GM15510 (cell line): Measurements from ENCODE around the gene PTK7.
A peak's percentile ranks its signal among the peaks of the same experiment; 100 is the strongest.

Experiments used
- POLR2A ChIP-seq: IDR thresholded peaks from 3 replicates; pipeline ENCODE4 v1.6.1; 2011; ENCODE audit warnings: borderline replicate concordance; ENCODE audit not compliant: insufficient read length; ENCODE audit errors: extremely low read depth

PTK7 gene

DNA sequence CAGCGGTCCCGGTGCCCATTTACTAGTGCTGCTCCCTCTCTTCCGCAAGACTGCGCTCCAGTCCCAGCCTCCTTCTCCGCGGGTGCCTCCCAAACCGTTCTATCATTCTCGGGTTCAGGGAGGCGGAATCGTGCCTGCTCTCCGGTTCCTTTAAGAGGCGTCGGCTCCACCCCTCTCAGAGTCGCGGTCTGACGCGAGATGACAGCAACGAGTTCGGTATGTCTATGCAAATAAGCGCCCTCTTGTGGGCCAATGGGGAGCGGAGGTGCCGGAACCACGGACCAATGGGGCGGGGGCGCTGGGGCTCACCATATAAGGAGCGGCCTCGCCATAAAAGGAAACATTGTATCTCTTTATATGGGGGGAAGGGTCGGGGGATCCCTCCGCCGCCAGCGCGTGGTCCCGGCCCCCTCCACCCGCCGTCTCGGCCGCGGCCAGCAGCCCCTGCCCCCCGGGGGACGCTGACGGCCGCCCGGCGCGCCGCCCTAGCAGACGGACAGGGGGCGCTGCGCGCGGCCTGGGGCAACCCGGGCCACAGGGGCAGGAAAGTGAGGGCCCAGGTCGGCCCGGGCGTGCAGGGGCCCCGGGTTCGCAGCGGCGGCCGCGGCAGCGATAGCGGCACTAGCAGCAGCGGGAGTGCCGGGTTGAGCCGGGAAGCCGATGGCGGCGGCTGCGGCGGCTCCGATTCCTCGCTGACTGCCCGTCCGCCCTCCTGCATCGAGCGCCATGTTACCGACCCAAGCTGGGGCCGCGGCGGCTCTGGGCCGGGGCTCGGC lies 95.0 kb downstream of the PTK7 start, which contains the start of gene SRF:
Gene SRF, plus strand, starts transcription at position 339 of the 776 bp plus-strand sequence. Its CDS starts 388 bp downstream, at position 727.
- TF ChIP-seq POLR2A: peak; percentile 69

DNA sequence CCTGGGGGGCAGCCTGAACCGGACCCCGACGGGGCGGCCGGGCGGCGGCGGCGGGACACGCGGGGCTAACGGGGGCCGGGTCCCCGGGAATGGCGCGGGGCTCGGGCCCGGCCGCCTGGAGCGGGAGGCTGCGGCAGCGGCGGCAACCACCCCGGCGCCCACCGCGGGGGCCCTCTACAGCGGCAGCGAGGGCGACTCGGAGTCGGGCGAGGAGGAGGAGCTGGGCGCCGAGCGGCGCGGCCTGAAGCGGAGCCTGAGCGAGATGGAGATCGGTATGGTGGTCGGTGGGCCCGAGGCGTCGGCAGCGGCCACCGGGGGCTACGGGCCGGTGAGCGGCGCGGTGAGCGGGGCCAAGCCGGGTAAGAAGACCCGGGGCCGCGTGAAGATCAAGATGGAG lies 95.6 kb downstream of the PTK7 start:
- no peak for TF ChIP-seq POLR2A

DNA sequence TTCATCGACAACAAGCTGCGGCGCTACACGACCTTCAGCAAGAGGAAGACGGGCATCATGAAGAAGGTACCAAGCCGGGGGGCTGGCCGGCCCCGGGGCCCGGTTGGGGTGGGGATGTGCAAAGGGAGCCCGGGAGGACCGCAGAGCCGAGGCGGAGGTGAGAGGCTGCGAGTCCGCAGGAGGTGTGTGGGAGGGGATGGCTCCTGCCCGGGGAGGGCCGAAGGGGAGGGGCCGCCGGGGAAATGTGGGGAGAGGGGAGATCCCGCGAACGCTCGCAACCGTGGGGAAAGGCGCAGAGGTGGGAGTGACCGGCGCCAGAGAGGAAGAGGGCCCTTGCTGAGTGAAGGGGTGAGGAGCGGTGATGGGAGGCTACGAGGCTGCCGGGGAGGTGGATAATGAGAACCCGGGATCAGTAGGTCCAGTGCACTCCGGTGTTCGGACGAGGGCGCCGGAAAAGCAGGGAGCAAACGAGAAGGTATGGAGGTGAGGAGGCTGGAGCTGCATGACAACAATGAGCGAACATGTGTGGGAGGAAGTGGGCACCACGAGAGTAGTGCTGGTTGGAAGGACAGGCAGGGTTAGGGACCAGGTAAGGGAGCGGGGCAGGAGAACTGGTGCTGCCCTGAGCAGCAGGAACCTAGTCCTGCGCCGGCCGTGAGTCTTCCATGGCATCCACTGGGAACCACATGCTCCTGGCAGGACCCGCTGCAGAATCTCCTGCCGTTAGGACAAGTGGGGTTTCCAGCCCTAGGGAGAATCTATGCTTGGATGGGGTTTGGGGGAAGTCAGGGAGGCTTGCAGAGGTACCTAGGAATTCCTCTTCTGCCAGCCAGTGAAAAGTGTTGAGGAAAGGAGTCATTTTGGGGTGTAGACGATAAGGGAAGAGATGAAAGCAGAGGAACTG lies 96.2 kb downstream of the PTK7 start:
- TF ChIP-seq POLR2A: no peak

DNA sequence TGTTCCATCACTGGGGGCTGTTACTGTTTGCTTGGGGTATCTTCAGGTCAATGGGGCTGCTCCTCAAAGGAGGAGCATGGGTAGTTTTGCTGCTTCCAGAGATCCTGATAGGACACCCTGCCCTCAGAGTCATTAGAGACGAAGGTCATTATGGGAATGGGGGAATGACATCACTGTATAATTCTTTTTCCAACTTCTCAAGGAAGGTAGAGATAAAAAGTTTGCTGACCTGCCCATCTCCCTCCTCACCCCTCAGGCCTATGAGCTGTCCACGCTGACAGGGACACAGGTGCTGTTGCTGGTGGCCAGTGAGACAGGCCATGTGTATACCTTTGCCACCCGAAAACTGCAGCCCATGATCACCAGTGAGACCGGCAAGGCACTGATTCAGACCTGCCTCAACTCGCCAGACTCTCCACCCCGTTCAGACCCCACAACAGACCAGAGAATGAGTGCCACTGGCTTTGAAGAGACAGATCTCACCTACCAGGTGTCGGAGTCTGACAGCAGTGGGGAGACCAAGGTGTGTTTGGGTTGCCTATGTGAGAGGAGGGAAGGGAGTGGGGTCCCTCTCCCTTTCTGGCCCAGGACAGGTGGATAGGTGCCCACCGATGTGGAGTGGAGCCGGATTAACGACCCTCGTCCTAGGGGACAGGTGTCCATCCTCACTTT lies 97.6 kb downstream of the PTK7 start:
- TF ChIP-seq POLR2A: no peak

DNA sequence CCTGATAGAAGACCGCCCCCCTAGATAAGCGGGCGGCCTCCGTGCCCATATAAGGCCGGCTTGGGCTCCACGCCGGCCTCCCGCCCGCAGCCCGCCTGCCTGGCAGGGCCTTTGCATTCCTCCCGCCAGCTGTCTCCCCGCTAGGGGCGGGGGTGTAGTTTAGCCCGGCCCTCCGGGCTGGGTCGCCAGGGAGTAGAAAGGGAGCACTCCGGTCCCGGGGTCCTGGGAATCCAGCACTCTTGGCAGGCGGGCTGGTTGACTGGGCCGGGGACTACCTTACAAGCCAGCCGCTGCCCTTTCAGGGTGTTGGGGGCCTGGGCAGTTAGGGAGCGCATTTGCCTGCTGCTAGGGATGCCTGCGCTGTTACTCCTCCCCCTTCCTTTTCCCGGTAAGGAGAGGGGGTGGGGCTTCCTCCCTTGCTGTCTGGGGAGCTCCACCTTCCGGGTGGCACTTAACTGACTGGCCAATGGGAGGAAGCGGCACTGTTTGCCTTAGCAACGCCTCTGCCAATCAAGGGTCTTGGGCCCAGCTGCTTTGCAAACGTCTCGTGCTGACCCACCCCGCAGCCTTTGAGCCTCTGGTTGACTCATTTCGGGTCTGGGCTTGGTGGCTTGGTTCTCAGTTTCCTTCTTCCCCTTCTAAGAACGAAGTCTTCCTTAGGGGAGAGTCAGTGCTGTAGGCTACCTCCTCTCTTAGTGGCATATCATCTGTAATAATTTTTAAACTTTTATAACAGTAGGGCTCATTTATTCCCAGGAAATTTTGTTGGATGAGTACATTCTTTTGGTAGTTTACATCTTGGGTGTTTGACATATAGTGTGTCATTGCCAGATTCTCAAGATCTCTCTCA lies 98.4 kb downstream of the PTK7 start:
- peak; percentile 52 for TF ChIP-seq POLR2A

DNA sequence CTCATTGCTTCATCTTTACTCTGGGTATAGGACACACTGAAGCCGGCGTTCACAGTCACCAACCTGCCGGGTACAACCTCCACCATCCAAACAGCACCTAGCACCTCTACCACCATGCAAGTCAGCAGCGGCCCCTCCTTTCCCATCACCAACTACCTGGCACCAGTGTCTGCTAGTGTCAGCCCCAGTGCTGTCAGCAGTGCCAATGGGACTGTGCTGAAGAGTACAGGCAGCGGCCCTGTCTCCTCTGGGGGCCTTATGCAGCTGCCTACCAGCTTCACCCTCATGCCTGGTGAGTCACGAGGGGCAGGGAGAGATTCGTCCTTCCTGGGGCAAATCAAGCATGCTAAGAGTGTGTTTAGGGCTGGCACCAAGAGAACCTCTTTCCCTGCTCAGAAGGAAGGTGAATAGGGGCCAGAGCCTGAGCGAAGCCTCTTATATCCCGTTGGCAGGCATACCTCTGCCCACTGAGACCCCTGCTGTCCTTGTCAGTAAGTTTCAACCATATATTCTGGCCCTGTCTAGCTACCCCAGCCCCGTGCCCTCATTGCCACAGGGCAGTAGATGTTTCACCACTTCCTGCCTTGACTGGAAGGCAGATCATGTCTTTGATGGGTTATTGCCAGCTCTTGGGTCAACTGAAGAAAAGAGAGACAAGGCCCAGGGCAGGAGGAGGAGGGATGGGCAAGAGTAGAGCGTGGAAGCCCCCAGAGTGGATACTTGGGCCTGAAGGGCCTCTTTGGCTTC lies 99.7 kb downstream of the PTK7 start:
- TF ChIP-seq POLR2A: no peak

DNA sequence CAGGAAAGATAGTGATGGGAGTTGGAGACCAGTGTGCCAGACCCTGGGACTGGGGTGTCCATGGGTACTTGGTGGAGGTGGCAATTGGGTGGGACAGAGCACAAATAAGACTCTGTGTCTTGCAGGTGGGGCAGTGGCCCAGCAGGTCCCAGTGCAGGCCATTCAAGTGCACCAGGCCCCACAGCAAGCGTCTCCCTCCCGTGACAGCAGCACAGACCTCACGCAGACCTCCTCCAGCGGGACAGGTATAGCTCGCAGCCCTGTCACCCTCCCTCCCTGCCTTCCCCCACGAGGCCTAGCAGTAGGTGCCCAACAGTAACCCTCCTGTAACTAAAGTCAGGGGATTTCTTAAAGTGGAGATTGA lies 100.3 kb downstream of the PTK7 start:
- TF ChIP-seq POLR2A: no peak

DNA sequence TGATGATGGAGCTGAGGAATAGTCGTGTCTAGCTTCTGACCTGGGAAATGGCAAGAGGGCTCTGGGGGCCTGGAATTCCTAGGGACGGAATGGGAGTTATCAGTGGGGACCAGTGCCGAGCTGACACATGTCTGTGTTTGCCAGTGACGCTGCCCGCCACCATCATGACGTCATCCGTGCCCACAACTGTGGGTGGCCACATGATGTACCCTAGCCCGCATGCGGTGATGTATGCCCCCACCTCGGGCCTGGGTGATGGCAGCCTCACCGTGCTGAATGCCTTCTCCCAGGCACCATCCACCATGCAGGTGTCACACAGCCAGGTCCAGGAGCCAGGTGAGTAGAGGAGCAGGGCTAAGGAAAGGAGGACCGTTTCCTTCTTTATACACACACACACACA lies 102.0 kb downstream of the PTK7 start:
- no peak for TF ChIP-seq POLR2A

DNA sequence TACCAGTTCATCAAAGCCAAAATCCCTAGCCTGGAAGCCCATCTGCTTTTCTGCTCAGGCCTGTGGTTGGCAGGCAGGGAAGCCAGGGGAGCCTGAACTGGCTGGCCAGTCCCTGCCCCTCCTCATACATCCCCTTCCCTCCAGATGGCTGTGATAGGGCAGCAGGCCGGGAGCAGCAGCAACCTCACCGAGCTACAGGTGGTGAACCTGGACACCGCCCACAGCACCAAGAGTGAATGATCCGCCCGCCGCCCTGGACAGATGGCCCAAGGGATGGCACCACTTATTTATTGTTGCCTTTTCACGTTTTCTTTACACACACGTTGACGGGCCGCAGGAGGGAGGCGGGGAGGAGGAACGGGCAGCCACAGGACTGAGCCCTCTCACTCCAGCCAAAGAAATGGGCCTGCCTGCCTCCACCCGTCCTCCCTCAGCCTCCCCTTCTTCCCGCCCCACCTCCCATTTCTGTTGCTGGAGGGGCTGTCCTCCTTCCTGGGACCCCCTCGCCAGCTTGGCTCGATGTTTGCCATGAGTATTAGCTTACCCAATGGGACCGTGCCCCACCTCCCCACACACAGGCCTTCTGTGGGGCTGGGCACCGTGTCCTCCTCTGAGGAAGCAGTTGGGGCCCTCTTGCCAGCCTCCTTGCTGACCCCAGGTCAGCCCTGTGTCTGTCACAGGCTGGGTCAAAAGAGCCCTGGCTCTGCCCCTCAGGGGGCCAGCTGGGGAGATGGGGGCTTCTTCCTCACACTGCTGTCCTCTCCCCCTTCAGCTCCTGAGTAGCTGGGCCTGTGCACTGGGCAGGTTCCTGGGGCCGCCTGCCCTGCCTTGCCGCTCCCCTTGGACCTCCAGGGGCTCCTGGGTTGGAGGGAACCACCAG lies 103.1 kb downstream of the PTK7 start:
- no peak for TF ChIP-seq POLR2A

DNA sequence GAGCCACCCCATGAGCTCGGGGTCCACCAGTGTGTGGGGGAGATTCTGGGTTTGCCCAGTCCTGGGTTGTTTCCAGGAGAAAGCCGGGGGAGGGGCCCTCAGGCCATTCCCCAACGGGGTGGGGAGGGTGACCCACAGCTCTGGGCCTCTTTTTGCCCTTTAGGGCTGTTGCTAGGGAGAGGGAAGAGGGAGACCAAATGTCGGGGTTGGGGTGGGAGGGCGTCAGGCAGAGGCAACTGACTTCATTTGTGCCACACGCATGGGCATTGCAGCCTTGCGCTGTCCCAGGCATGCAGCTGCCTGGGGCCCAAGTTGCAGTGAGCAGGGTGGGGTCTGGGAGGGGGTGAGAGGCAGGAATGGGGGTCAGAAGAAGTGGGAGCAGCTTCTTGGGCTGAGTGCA lies 103.9 kb downstream of the PTK7 start:
- TF ChIP-seq POLR2A: no peak

DNA sequence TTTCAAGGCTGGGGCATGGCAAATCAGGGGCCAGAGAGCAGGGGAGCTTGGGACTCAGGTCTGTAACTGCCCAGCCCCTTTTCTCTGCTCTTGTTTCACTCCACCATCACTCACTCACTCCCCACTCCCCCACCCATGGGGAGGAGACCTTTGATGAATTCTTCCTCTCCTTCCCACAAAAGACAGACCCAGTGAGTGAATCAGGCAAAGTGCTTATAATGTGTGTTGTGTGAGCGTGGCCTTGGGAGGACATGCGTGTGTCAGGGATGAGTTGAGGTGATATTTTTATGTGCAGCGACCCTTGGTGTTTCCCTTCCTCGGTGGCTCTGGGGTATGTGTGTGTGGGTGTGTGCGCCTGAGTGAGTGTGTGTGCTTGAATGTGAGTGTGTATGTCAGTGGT lies 104.9 kb downstream of the PTK7 start:
- no peak for TF ChIP-seq POLR2A

DNA sequence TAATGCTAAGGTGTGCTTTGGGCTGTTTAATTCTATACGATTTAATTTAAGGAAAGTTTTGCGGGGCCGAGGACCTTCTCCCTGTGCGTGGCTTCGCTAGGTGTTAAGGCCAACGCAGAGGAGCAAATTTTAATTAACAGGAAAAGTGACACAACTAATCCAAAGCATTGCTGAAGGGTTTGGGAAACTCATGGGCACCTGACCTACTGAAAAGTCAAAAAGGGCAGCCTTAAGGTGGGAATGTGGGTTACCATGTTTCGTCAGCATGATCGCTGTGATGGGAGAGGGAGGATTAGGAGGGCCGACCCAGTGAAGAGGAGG lies 105.5 kb downstream of the PTK7 start:
- no peak for TF ChIP-seq POLR2A

DNA sequence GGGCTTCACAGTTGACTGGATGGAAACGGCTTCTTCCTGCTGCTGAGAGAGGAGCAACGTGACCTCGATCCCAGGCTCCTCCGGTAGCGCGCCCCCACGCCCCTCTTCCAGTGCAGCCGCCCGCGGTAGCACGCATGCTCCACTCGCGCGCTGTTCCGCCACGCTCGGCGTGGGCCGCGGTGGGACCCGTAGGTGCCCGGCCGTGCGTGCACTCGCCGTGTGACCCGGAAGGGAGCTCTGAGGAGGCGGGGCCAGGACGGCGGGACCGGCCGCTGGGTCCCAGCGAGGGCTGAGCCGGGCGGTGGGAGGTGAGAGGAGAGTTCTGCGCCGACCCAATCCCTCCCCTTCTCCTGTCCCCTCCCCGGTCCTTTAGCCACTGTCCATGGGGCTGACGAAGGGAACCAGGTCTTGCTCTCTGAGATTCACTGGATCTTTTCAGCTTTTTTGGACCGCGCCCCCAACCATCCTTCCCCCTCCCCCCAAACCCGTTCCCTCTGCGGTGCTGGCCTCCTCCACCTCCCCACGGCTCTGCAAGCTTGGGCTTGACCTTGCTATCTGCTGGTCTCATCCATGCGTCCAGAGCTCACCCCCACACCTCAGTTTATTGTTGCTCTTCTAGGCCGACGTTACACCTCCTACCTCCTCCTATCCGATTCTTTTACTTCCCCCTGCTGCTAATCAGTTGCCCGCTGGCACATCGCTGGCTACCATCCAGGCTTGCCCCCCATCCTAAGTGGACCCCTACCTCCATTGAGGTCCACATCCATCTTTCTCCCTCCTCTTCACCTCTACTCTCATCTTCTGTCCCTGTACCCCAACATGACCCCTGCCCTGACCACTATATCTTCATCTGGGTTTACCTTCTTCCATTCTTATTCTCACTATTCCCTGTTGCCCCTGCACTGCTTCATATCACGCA lies 106.1 kb downstream of the PTK7 start, which contains the start of gene CUL9:
Gene CUL9, plus strand, starts transcription at position 255 of the 919 bp plus-strand sequence. CDS start 2,115 bp downstream, outside the sequence.
- TF ChIP-seq POLR2A: peak; percentile 86
